Stimulated activated CD8-positive, alpha-beta memory T cell treated with anti-CD3 and anti-CD28 coated beads, Interleukin-7, amount 100 ng/mL, for 1 hour (primary cell): ENCODE data around the gene NHSL1.

Experiments used
- DNase-seq, 2 donors: peaks; one replicate each; pipeline ENCODE4 v3.0.0-alpha.2; 2020; ENCODE audit warnings: low read depth in 2 of 2

The NHSL1 gene

DNA sequence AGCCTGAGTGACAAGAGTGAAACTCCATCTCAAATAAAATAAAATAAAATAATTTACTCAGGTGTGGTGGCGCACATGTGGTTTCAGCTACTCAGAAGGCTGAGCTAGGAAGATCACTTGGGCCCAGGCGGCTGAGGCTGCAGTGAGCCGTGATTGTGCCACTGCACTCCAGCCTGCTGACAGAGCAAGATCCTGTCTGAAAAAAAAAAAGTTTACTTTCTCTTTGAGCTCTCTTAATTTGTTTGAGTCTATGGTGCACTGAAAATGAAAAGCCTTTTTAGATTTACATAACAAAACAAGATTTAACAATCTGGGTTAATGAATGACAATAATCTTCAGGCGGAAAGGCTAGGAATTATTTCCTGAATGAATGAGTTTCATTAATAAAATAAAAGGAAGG is 23.3 kb upstream of the NHSL1 start:
- no peak for DNase-seq

DNA sequence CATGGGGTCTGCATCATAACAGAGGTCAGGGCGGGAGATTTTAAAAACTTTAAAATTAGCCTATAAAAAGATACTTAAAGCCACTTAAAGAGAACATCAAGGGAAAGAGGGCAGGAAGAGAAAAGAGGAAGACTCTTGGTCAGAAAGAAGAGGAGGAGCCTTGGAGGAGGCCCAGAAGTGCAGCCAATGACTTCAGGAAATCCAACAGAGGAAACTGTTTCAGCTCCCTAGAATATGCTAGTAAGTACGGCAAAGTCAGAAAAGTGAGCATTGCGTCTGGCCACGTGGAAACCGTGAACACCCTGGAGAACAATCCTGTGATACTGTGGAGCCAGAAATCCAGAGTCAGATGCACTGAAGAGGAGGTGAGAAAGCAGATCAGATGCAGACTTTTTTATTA is 22.5 kb upstream of the NHSL1 start:
- no peak for DNase-seq

- no peak for DNase-seq
Observed at GRCh38 chr6:138520463-138520862, 21.2 kb upstream of the NHSL1 start.

DNA sequence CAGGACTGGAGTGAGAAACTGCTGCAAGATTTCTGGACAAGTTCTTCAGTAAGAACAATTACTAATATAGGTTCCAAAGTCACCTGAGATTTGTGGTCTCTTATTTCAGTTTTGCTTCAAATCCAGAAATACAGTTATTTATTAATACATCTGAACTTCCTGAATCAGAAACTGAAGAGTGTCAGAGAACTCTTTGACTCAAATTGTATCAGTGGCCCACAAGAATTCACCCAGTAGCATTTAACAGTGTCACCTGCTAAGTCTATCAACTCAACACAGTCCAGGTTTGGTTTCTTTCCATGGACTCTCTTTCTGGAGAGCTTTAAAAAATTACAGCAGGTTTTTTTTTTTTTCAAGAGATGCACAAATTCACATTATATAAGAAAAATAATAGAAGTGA is 18.8 kb upstream of the NHSL1 start:
- no peak for DNase-seq

DNA sequence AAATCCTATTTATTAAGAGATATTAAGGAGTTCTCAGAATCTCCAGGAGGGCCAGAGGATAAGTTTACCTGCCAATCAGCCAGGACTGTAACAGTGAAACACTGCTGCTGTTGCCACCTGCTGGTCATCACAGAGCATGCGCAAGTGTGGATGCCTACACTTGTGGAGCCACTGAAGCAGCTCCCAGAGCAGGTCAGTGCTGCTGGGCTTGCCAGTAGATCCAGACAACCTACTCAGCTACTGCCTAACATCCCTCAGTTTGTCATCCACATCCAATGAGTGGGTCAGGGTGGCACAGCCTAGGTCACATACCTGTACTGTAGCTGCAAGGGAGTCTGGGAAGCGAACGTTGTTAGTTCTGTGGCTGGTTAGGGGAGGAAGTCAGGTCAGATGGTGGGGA is 18.3 kb upstream of the NHSL1 start:
- peak in 1 of 2 donors; percentile 12 for DNase-seq

GRCh38 chr6:138515657-138516248 is 16.5 kb upstream of the NHSL1 start:
- DNase-seq = no peak

- no peak for DNase-seq
Observed at GRCh38 chr6:138514860-138515540, 15.7 kb upstream of the NHSL1 start.

GRCh38 chr6:138512609-138513008 is 13.3 kb upstream of the NHSL1 start:
- DNase-seq = no peak

GRCh38 chr6:138510093-138510492 is 10.8 kb upstream of the NHSL1 start:
- no peak for DNase-seq

DNA sequence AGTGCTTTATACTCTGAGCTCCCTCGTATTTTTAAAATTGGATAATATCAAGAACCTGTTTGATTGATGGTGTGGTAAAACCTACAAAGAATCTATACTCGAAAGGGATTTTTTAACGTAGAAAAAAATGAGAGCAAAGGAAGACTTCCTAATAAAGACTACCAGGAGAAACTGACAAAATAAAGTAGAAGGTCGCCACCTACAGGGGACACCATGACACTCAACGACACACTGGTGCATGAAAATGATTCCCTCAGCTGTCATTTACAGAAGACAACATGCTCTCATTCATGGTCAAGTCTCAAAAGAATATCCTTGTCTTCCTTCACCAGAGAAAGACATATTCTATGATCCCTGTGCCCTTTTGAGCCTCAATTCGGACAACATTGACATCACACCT is 10.1 kb upstream of the NHSL1 start:
- no peak for DNase-seq

GRCh38 chr6:138508676-138508988 is 9.3 kb upstream of the NHSL1 start:
- no peak for DNase-seq

GRCh38 chr6:138507977-138508675 is 8.8 kb upstream of the NHSL1 start:
- no peak for DNase-seq

DNA sequence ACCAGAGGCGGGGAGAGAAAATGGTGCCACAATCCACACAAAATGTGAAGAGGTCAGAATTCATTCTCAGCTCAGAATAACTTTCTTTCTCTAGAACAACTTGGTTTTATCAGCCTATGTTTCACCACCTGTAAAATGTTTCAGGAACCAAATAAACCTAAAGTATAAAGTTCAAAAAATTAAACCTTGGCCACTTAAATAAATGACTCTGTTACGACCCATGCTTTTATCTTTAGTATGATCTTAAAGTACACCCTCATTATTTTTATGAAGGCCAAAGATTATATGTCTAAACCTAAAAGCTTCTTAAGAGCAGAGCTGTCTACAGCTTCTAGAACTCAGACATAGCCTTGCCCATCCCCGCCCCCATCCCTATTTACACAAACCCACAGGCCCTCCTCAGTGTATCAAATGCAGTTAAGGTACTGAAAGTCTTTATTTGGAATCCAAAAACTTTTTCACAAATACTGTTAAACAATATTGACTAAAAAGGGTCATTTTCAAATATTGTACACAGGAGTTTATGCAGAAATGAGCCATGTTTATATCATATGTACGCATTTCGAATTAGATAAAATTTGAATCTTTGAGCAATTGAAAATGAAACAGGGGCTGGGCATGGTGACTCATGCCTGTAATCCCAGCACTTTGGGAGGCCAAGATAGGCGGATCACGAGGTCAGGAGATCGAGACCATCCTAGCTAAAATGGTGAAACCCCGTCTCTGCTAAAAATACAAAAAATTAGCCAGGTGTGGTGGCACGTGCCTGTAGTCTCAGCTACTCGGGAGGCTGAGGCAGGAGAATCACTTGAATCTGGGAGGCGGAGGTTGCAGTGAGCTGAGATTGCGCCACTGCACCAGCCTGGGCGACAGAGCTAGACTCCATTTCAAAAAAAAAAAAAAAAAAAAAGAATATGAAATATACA is 5.7 kb upstream of the NHSL1 start:
- no peak for DNase-seq

DNA sequence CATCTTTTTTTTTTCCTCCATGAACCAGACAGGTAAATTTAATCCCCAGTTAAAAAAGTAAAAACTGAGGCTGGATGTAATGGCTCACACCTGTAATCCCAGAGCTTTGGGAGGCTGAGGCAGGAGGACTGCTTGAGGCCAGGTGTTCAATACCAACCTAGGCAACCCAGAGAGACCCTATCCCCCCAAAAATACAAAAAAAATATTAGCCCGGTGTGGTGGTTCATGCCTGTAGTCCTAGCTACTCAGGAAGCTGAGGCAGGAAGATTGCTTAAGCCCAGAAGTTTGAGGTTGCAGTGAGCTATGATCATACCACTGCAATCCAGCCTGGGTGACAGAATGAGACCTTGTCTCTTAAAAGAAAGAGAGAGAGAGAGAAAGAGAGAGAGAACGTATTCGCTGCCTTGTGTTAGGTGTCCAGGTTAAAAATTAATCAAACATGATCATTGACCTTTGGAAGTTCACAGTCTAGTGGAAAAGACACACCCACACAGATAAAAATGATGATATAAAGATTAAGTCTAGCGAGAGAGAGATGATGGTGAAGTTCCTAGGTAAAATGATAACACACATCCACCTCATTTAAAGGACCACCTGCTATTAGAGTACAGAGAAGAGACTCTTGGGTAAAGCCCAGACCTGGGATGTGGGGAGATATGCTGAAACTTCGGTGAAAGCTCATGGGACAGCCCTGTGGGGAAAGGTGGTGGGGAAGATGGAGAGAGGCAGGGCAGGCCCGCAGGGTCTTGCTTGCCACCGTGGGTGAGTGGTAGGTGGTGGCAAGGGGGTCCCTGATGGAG is 4.8 kb upstream of the NHSL1 start:
- no peak for DNase-seq

- DNase-seq = no peak
Observed at GRCh38 chr6:138502546-138502945, 3.3 kb upstream of the NHSL1 start.

GRCh38 chr6:138500867-138501446 is 1.7 kb upstream of the NHSL1 start:
- no peak for DNase-seq

GRCh38 chr6:138500045-138500665 is 861 bp upstream of the NHSL1 start:
- DNase-seq = no peak

DNA sequence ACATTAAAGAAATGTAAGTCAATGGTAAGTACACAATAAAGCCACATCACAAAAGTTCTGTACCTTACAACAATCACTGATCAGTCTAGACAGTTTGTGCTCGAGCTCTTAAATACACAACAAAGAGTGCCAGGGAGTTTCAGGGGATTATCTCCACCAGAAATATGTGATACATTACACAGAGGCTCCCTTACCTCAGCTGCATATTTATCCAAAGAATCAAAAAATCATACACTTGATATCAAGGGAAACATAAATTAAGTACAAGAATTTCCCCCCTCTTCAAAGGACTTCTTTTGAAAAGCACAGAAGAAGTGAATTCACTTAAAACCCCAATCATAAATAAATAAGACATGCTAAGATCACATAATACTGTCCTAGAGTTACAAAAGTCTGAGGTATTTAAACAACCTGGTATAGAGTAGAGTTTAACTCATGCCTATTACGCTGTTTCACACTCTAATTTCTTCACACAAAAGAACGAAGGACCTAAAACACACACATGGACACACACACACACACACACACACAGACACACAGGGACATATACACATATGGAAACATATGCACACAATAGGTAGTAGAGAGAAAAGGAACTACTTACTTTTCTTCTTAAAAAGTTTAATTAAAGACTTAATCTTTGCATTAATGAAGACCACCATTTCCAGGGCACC is 528 bp downstream of the NHSL1 start:
- no peak for DNase-seq

- DNase-seq = no peak
Observed at GRCh38 chr6:138497286-138497685, 2.0 kb downstream of the NHSL1 start.

- DNase-seq = no peak
Observed at GRCh38 chr6:138494312-138494711, 5.0 kb downstream of the NHSL1 start.
